Glomerular visceral epithelial cell (primary cell): Measurements from ENCODE around the gene ERN1.

ENCODE experiments used
- DNase-seq: peaks from one replicate; pipeline ENCODE4 v3.0.0-alpha.2; 2016; ENCODE audit errors: extremely low spot score

Gene ERN1

GRCh38 chr17:64158406-64158805 is 28.5 kb upstream of the ERN1 start:
- DNase-seq: no peak

- DNase-seq: no peak
Measured at GRCh38 chr17:64157669-64158180, 27.8 kb upstream of the ERN1 start.

- DNase-seq: no peak
Measured at GRCh38 chr17:64156670-64157069, 26.7 kb upstream of the ERN1 start.

- no peak for DNase-seq
Measured at GRCh38 chr17:64155751-64156544, 26.0 kb upstream of the ERN1 start.

- no peak for DNase-seq
Measured at GRCh38 chr17:64155129-64155528, 25.2 kb upstream of the ERN1 start.

- no peak for DNase-seq
Measured at GRCh38 chr17:64154717-64155116, 24.8 kb upstream of the ERN1 start.

GRCh38 chr17:64154313-64154695 is 24.4 kb upstream of the ERN1 start:
- no peak for DNase-seq

- DNase-seq: no peak
Measured at GRCh38 chr17:64153565-64154312, 23.8 kb upstream of the ERN1 start.

- DNase-seq: no peak
Measured at GRCh38 chr17:64152428-64153125, 22.6 kb upstream of the ERN1 start.

- no peak for DNase-seq
Measured at GRCh38 chr17:64151016-64151368, 21.0 kb upstream of the ERN1 start.

- no peak for DNase-seq
Measured at GRCh38 chr17:64150237-64151015, 20.5 kb upstream of the ERN1 start.

GRCh38 chr17:64149196-64149595 is 19.3 kb upstream of the ERN1 start:
- DNase-seq: no peak

- no peak for DNase-seq
Measured at GRCh38 chr17:64148699-64149098, 18.8 kb upstream of the ERN1 start.

- DNase-seq: no peak
Measured at GRCh38 chr17:64148017-64148631, 18.2 kb upstream of the ERN1 start.

- peak; percentile 19 for DNase-seq
Measured at GRCh38 chr17:64147110-64148016, 17.4 kb upstream of the ERN1 start.

- peak; percentile 62 for DNase-seq
Measured at GRCh38 chr17:64146418-64147109, 16.6 kb upstream of the ERN1 start.

GRCh38 chr17:64145751-64146417 is 15.9 kb upstream of the ERN1 start:
- DNase-seq: peak; percentile 99

GRCh38 chr17:64145375-64145750 is 15.4 kb upstream of the ERN1 start:
- no peak for DNase-seq

- DNase-seq: no peak
Measured at GRCh38 chr17:64139542-64139941, 9.6 kb upstream of the ERN1 start.
